Neuron (in vitro differentiated cells): ENCODE results near the gene GRIN2A.
"Not testable (repeated sequence)": the region's sequence is repeated elsewhere in the genome, so short reads cannot be mapped to it uniquely, and the experiment has no call there.

Experiments used
- H2AFZ ChIP-seq: one replicate; pipeline ENCODE4 v1.6.1; 2013; ENCODE audit warnings: low read depth, mild to moderate bottlenecking, inconsistent platforms, low read length, moderate library complexity
- H3K27me3 ChIP-seq: one replicate; pipeline ENCODE4 v1.6.1; 2013; ENCODE audit warnings: low read length; ENCODE audit not compliant: insufficient read depth
- H3K36me3 ChIP-seq: one replicate; pipeline ENCODE4 v1.6.1; 2013; ENCODE audit warnings: low read length; ENCODE audit not compliant: insufficient read depth
- H3K4me1 ChIP-seq: one replicate; pipeline ENCODE4 v1.6.1; 2013; ENCODE audit warnings: low read length; ENCODE audit not compliant: insufficient read depth
- H3K4me3 ChIP-seq: 2 replicates; pipeline ENCODE4 v1.5.1; 2013; ENCODE audit warnings: mild to moderate bottlenecking, low read length, moderate library complexity
- H3K9me3 ChIP-seq: one replicate; pipeline ENCODE4 v1.6.1; 2013; ENCODE audit warnings: low read length

The GRIN2A gene

GRCh38 chr16:9885467-9885866 is 296.8 kb downstream of the GRIN2A start:
- Histone ChIP-seq H3K4me3 (no peak overlapping the region), H3K4me1 (no peaks in the 10 kb centered on the region), H3K9me3 (no peaks in the 10 kb centered on the region), H3K27me3 (no peaks in the 10 kb centered on the region), H3K36me3 (no peaks in the 10 kb centered on the region), H2AFZ (no peak overlapping the region)

DNA sequence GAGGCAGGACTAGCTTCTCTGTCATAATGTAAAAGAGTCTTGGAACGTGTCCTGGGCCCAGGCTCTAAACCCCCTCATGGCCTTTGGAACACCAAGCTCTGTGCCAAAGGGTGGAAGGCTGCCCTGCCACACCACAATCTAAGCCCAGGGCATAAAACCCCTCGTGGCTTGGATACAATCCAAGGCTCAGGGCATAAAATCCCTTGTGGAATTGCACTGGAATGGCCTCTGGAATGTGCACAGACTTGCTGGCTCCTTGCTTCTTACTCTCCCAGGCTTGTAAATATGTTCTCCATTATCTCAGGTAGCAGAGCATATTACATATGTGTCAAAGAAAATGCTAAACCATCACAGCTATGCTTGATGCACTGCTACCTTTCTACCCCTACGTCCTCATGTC is 306.2 kb downstream of the GRIN2A start:
- not testable (repeated sequence) for H3K4me1 ChIP-seq, H3K4me3 ChIP-seq, H3K36me3 ChIP-seq, H3K27me3 ChIP-seq, H2AFZ ChIP-seq, H3K9me3 ChIP-seq

- H3K9me3 ChIP-seq: no peaks in the 10 kb centered on the region
- H3K4me1 ChIP-seq: no peaks in the 10 kb centered on the region
- no peak overlapping the region for H2AFZ ChIP-seq
- no peaks in the 10 kb centered on the region for H3K36me3 ChIP-seq
- no peak overlapping the region for H3K4me3 ChIP-seq
- H3K27me3 ChIP-seq: no peaks in the 10 kb centered on the region
Observed at GRCh38 chr16:9874219-9874618, 308.0 kb downstream of the GRIN2A start.

DNA sequence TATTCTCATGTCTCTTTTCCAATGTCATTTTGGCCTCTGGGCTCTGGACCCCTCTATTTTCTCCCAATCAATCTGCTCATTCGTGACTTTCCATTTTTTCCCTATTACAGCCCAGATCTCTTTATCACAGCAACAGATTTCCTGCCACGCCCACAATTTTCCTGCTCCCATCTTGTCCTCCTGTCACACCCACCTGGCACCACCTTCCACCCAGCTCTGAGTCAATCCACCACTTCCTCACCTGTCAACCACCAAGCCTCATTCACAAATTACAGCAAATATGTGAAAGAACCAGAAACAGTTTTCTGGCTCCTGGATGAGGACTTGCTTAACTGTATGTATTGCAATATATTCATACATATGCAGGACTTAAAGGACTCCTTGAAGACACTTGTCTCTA is 311.3 kb downstream of the GRIN2A start:
- no peaks in the 10 kb centered on the region for H3K27me3 ChIP-seq
- H2AFZ ChIP-seq: no peak overlapping the region
- no peaks in the 10 kb centered on the region for H3K36me3 ChIP-seq
- H3K4me3 ChIP-seq: no peak overlapping the region
- no peaks in the 10 kb centered on the region for H3K4me1 ChIP-seq
- H3K9me3 ChIP-seq: no peaks in the 10 kb centered on the region

GRCh38 chr16:9869776-9870175 is 312.5 kb downstream of the GRIN2A start:
- Histone ChIP-seq H3K4me3 (no peak overlapping the region), H2AFZ (no peak overlapping the region), H3K4me1 (no peaks in the 10 kb centered on the region), H3K36me3 (no peaks in the 10 kb centered on the region), H3K27me3 (no peaks in the 10 kb centered on the region), H3K9me3 (no peaks in the 10 kb centered on the region)

GRCh38 chr16:9868606-9869149 is 313.6 kb downstream of the GRIN2A start:
- Histone ChIP-seq H3K4me1 (no peaks in the 10 kb centered on the region), H3K4me3 (no peak overlapping the region), H2AFZ (no peak overlapping the region), H3K9me3 (no peaks in the 10 kb centered on the region), H3K36me3 (no peaks in the 10 kb centered on the region), H3K27me3 (no peaks in the 10 kb centered on the region)

- no peaks in the 10 kb centered on the region for H3K4me1 ChIP-seq
- no peaks in the 10 kb centered on the region for H3K27me3 ChIP-seq
- no peaks in the 10 kb centered on the region for H3K9me3 ChIP-seq
- H2AFZ ChIP-seq: no peak overlapping the region
- no peak overlapping the region for H3K4me3 ChIP-seq
- no peaks in the 10 kb centered on the region for H3K36me3 ChIP-seq
Observed at GRCh38 chr16:9867176-9867575, 315.1 kb downstream of the GRIN2A start.

DNA sequence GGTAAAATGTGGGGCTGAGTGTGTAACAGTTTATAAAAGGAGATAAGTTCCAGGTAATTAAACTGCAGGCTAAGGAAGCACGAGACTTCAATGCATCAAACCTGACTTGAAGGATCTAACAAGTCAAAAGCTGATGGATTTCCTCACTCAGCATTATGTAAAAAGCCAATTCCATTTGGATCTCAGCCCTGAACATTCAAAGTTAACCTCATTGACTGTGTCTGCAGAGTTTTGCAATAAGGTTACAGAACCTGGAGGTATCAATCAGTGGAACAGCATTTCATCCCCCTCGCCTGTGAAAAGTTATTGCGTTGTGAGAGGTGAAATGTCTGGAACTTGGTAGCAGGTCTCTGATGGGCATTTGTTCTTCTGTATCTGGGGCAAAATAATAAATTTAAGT is 317.8 kb downstream of the GRIN2A start:
- H3K4me1 ChIP-seq: no peaks in the 10 kb centered on the region

DNA sequence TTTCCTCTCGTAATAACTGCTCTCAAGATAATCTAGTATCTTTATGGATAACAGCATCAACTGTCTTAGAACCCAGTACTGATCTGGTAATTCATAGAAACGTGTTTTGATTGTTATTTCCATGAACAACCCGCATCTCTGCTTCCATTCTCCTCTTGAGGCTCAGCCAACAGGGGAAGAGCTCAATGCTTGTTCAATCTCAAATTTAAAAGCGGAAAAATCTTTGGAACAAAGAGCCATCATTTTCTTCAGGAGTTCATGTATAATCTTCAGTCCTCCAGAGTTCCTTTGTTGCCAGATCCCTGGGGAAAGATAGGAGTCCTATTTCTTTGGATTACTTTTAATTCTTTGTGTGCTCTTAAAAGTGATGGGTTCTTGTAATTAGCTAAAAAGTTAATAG is 319.9 kb downstream of the GRIN2A start:
- no peaks in the 10 kb centered on the region for H3K36me3 ChIP-seq
- H2AFZ ChIP-seq: no peak overlapping the region
- H3K4me1 ChIP-seq: no peaks in the 10 kb centered on the region
- no peak overlapping the region for H3K4me3 ChIP-seq
- H3K9me3 ChIP-seq: no peaks in the 10 kb centered on the region
- H3K27me3 ChIP-seq: no peaks in the 10 kb centered on the region

More for the DNA sequence above, 317.8 kb downstream of the GRIN2A start:
- no peaks in the 10 kb centered on the region for H3K27me3 ChIP-seq
- no peak overlapping the region for H2AFZ ChIP-seq
- no peak overlapping the region for H3K4me3 ChIP-seq
- no peaks in the 10 kb centered on the region for H3K36me3 ChIP-seq
- no peaks in the 10 kb centered on the region for H3K9me3 ChIP-seq

GRCh38 chr16:9860876-9861275 is 321.4 kb downstream of the GRIN2A start:
- no peaks in the 10 kb centered on the region for H3K36me3 ChIP-seq
- H3K9me3 ChIP-seq: no peaks in the 10 kb centered on the region
- no peaks in the 10 kb centered on the region for H3K27me3 ChIP-seq
- no peak overlapping the region for H3K4me3 ChIP-seq
- H3K4me1 ChIP-seq: no peaks in the 10 kb centered on the region
- no peak overlapping the region for H2AFZ ChIP-seq

- H3K4me1 ChIP-seq: no peaks in the 10 kb centered on the region
- H2AFZ ChIP-seq: no peak overlapping the region
- H3K27me3 ChIP-seq: no peaks in the 10 kb centered on the region
- H3K4me3 ChIP-seq: no peak overlapping the region
- H3K36me3 ChIP-seq: no peaks in the 10 kb centered on the region
- no peaks in the 10 kb centered on the region for H3K9me3 ChIP-seq
Observed at GRCh38 chr16:9859701-9860327, 322.4 kb downstream of the GRIN2A start.

DNA sequence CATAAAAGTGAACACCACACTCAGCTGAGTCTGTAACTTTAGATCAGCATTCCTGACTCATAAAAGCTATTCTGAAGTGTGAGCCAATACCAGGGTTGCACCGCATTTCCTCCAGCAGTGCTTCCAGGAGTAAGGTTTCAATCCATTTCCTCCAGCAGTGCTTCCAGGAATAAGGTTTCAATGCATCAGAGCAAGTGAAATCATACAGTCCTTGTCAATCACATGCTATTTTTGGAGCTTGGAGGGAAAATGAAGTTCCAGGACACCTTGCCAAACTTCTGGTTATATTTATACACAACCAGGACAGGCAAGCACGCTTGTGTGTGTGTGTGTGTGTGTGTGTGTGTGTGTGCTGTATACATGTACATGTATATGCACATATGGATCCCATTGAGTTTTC is 327.6 kb downstream of the GRIN2A start:
- H3K9me3 ChIP-seq: no peaks in the 10 kb centered on the region
- H3K4me3 ChIP-seq: no peak overlapping the region
- H3K27me3 ChIP-seq: no peaks in the 10 kb centered on the region
- no peaks in the 10 kb centered on the region for H3K36me3 ChIP-seq
- no peak overlapping the region for H2AFZ ChIP-seq
- H3K4me1 ChIP-seq: no peaks in the 10 kb centered on the region

DNA sequence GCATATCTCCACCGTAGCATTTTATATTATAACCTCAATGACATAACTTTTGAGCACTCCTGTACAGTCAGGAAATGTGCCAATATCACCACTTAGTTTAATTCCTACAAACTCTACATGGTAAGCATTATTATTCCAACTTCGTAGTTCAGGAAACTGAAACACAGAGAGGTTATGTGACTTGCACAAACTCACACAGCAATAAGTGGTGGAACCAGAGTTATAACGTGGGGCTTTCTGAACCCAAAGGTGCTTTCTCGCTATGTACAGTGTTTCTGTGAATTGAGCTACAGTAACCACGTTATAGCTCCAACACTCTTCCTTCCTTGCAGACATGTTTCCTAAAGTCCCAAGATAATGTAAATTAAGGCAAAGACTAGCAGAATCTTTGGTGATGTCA is 330.2 kb downstream of the GRIN2A start:
- Histone ChIP-seq H3K36me3 (no peaks in the 10 kb centered on the region), H3K27me3 (no peaks in the 10 kb centered on the region), H3K4me1 (no peaks in the 10 kb centered on the region), H3K9me3 (no peaks in the 10 kb centered on the region), H3K4me3 (no peak overlapping the region), H2AFZ (no peak overlapping the region)

DNA sequence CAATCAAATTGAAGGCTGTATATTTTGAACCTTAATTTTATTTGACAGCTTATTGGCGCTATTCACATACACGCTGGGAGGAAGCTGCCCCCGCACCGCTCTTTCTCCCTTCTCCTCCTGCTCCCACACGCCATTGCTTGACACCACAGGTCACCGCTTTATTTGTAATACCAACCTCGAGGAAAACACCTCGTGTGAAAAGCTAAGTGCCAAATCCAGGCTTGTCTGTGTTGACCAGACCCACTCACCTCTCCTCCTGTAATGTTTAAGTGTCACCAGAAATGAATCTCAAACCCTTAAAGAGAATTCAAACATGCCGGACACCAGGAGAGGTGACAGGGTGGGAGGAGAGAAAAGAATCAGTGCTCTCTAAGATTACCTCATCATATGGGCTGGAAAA is 331.4 kb downstream of the GRIN2A start:
- H3K4me3 ChIP-seq: no peak overlapping the region

More for the DNA sequence above, 331.4 kb downstream of the GRIN2A start:
- no peaks in the 10 kb centered on the region for H3K4me1 ChIP-seq
- no peaks in the 10 kb centered on the region for H3K9me3 ChIP-seq
- H2AFZ ChIP-seq: no peak overlapping the region
- H3K27me3 ChIP-seq: no peaks in the 10 kb centered on the region
- no peaks in the 10 kb centered on the region for H3K36me3 ChIP-seq
